ENCODE results near the gene NPDC1. TPM values are rescaled to one million over a fixed set of nuclear protein-coding genes. Genes with fewer than 3 reads are reported as not detected.

NPDC1 gene
- total and polyA plus RNA-seq, 2 donors (not counting 1 experiment from before 2014, with no cell fraction given): 0.17 to 0.19 TPM

DNA sequence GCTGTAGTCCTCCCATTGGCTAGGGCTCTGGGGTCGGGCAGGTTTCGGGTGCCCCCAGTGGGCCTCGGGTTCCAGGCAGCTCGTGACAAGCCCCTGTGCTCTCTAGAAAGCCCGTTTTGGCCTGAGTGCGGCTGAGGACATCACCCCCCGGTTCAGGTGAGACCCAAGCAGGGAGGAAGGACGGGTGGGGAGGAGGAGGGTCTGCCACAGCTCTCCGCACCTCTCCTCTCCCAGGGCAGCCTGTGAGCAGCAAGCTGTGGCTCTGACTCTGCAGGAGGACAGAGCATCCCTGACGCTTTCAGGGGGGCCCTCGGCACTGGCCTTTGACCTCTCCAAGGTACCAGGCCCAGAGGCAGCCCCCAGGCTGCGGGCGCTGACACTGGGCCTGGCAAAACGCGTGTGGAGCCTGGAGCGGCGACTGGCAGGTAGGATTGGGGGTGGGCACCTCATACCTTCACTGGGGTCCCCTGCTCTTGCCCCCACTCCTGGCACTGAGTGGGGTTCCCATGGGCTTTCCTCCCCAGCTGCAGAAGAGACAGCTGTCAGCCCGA, 53.1 kb downstream of the NPDC1 start:
- peaks cover 0 to 4% (median 0%) of the 10 kb centered on the region in 4 experiments for H3K27me3 ChIP-seq (replicated peaks in 1 of 4; ENCODE audit: control extremely low read depth in 1 of 4, control insufficient read depth in 3 of 4, insufficient read depth in 4 of 4, low read length in 3 of 4)
- Mint-ChIP-seq H3K27ac (peak overlapping the region; percentile 91), H3K27me3 (peaks cover 4% of the 10 kb centered on the region), H3K4me3 (peak overlapping the region; percentile 91), H3K4me1 (peaks cover 33% of the 10 kb centered on the region), H3K9me3 (ENCODE audit: insufficient read depth) (no peaks in the 10 kb centered on the region)
- H3K4me1 ChIP-seq (ENCODE audit: control insufficient read depth in 2 of 2, insufficient read depth in 2 of 2, low read length in 2 of 2): peaks cover 34 to 45% of the 10 kb centered on the region in 2 donors
- 51% methylated on average over 17 of the region's 18 CpGs for WGBS (ENCODE audit: insufficient coverage)
- intact Hi-C loops (cut with micrococcal nuclease): loop anchor here (1.0 to 5.0 kb wide), 7 partner anchors 7 to 511 kb away; partner anchors contain the start of genes ABCA2, FBXW5, PHPT1 and SEC16A
- ATAC-seq (ENCODE audit: low read depth) (no peak), DNase-seq (no peak)
- H3K27ac ChIP-seq (ENCODE audit: low read length in 2 of 2): peak overlapping the region; percentile 76 to 97
- TF ChIP-seq EZH2 (IDR thresholded peaks at IDR 0.05; ENCODE audit: borderline replicate concordance, insufficient read depth, low read depth, low read length, poor library complexity, severe bottlenecking): no peak
- TF ChIP-seq, protein P1, sequence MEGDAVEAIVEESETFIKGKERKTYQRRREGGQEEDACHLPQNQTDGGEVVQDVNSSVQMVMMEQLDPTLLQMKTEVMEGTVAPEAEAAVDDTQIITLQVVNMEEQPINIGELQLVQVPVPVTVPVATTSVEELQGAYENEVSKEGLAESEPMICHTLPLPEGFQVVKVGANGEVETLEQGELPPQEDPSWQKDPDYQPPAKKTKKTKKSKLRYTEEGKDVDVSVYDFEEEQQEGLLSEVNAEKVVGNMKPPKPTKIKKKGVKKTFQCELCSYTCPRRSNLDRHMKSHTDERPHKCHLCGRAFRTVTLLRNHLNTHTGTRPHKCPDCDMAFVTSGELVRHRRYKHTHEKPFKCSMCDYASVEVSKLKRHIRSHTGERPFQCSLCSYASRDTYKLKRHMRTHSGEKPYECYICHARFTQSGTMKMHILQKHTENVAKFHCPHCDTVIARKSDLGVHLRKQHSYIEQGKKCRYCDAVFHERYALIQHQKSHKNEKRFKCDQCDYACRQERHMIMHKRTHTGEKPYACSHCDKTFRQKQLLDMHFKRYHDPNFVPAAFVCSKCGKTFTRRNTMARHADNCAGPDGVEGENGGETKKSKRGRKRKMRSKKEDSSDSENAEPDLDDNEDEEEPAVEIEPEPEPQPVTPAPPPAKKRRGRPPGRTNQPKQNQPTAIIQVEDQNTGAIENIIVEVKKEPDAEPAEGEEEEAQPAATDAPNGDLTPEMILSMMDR (IDR thresholded peaks at IDR 0.05): no peak
- H3K4me2 ChIP-seq (replicated peaks; ENCODE audit: low read depth, low read length, poor library complexity, severe bottlenecking): peak overlapping the region; percentile 99
- H2AFZ ChIP-seq (ENCODE audit: insufficient read depth, low read depth, low read length, poor library complexity, severe bottlenecking): peak overlapping the region; percentile 85
- ChIA-PET CTCF (interaction anchor here (0.7 to 2.4 kb wide), 9 partner anchors 8 to 151 kb away, joined by 3 to 20 read pairs (median 5); partner anchors contain the start of genes ABCA2, AJM1, FBXW5 and FUT7), POLR2A (interaction anchor here (0.7 to 1.7 kb wide), 8 partner anchors 8 to 248 kb away, joined by 3 to 19 read pairs (median 4); partner anchors contain the start of genes ABCA2, AJM1, FUT7 and TUBB4B)
- H3K4me3 ChIP-seq (ENCODE audit: control extremely low read depth in 1 of 5, extremely low read depth in 1 of 5, insufficient read depth in 1 of 5, low read depth in 2 of 5, low read length in 4 of 5): peak overlapping the region; percentile 32 to 71 (median 66)
- peak overlapping the region; percentile 82 for H3K9ac ChIP-seq (ENCODE audit: low read length)
- peaks cover 17% of the 10 kb centered on the region for H4K20me1 ChIP-seq (ENCODE audit: control insufficient read depth, insufficient read depth, low read length, poor library complexity, severe bottlenecking)
- H3K36me3 ChIP-seq (replicated peaks in 1 of 2; ENCODE audit: control extremely low read depth in 1 of 2, control insufficient read depth in 1 of 2, extremely low read depth in 1 of 2, insufficient read depth in 2 of 2, low read length in 1 of 2): peaks cover 0 to 6% of the 10 kb centered on the region in 2 experiments
- H3K9me3 ChIP-seq (ENCODE audit: control extremely low read depth in 1 of 3, control insufficient read depth in 2 of 3, insufficient read depth in 1 of 3, low read length in 2 of 3): peaks cover 0 to 10% (median 0%) of the 10 kb centered on the region in 3 donors
- H3K79me2 ChIP-seq (ENCODE audit: control insufficient read depth, insufficient read depth, low read length): peaks cover 10% of the 10 kb centered on the region

Data from B cell (primary cell).